ENCODE measurements around the gene MRTO4. TPM values are rescaled to one million over a fixed set of nuclear protein-coding genes. Genes with fewer than 3 reads are reported as not detected.

Gene MRTO4
- total RNA-seq, 1 experiment from 2014 or later, result 90.1 TPM

GRCh38 chr1:19220080-19220846, 31.3 kb upstream of the MRTO4 start:
- in situ Hi-C loops (cut with HindIII; ENCODE audit: low pct_unique_long_range_greater_than_20kb, low sequenced_read_pairs) (no loop called here), intact Hi-C loops (cut with micrococcal nuclease; ENCODE audit: unreplicated experiment) (no loop called here)
- no TSS peak for BruUV-seq (replicated peaks)
- ChIA-PET POLR2A (interaction anchor here (0.6 kb wide), 1 partner anchor 18 kb away, joined by 5 read pairs; no protein-coding TSS in a partner anchor), CTCF (no interaction called here)
- Histone ChIP-seq H3K27me3 (ENCODE audit: control insufficient read depth, insufficient read depth, low read length) (no peaks in the 10 kb centered on the region), H3K9me3 (ENCODE audit: control insufficient read depth, insufficient read depth, low read depth, low read length) (no peaks in the 10 kb centered on the region), H3K4me3 (ENCODE audit: low read depth in 2 of 2, low read length in 2 of 2) (no peak overlapping the region), H3K36me3 (ENCODE audit: control insufficient read depth, insufficient read depth, low read length) (peaks cover 22% of the 10 kb centered on the region), H3K4me1 (ENCODE audit: control insufficient read depth, insufficient read depth, low read length) (no peaks in the 10 kb centered on the region), H3K27ac (ENCODE audit: low read length) (no peak overlapping the region)
- TF ChIP-seq REST (IDR thresholded peaks at IDR 0.05; ENCODE audit: insufficient read depth in 1 of 2, low read depth in 2 of 2, low read length in 1 of 2), result no peak
- TF ChIP-seq, protein P1, sequence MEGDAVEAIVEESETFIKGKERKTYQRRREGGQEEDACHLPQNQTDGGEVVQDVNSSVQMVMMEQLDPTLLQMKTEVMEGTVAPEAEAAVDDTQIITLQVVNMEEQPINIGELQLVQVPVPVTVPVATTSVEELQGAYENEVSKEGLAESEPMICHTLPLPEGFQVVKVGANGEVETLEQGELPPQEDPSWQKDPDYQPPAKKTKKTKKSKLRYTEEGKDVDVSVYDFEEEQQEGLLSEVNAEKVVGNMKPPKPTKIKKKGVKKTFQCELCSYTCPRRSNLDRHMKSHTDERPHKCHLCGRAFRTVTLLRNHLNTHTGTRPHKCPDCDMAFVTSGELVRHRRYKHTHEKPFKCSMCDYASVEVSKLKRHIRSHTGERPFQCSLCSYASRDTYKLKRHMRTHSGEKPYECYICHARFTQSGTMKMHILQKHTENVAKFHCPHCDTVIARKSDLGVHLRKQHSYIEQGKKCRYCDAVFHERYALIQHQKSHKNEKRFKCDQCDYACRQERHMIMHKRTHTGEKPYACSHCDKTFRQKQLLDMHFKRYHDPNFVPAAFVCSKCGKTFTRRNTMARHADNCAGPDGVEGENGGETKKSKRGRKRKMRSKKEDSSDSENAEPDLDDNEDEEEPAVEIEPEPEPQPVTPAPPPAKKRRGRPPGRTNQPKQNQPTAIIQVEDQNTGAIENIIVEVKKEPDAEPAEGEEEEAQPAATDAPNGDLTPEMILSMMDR (IDR thresholded peaks at IDR 0.05), result no peak
- no peak for TF ChIP-seq POLR2AphosphoS5 (IDR thresholded peaks at IDR 0.05; ENCODE audit: low read depth, low read length)
- TF ChIP-seq SIN3A (IDR thresholded peaks at IDR 0.05; ENCODE audit: borderline replicate concordance, insufficient read depth, low read depth, low read length), result no peak
- no peak for TF ChIP-seq TCF7L2 (IDR thresholded peaks at IDR 0.05; ENCODE audit: low read depth, low read length)
- no peak for DNase-seq (ENCODE audit: low read depth, low spot score)
- no peak for ATAC-seq

DNA sequence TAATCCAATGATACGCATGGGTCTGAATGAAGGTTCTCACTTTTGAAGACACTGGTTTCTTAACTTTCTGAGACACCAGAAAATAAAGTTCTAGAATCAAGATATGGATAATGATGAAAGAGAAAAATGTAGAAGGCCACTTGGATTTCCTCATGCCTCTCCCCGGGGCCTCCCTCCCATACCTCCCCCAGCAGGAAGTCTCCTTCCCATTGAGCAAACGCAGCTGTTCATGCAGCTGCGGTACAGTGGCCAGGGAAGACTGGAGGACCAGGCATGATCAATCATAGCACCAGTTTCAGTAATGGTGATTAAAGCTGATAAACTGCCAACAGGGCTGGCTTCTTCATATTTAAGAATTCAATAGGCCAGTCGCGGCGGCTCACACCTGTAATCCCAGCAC, 30.6 kb upstream of the MRTO4 start:
- in situ Hi-C loops (cut with HindIII; ENCODE audit: low pct_unique_long_range_greater_than_20kb, low sequenced_read_pairs), result no loop called here
- DNase-seq (ENCODE audit: low read depth, low spot score), result no peak
- no peaks in the 10 kb centered on the region for H3K27me3 ChIP-seq (ENCODE audit: control insufficient read depth, insufficient read depth, low read length)
- TF ChIP-seq SIN3A (IDR thresholded peaks at IDR 0.05; ENCODE audit: borderline replicate concordance, insufficient read depth, low read depth, low read length), result no peak
- TF ChIP-seq, protein P1 (IDR thresholded peaks at IDR 0.05), result no peak
- TF ChIP-seq TCF7L2 (IDR thresholded peaks at IDR 0.05; ENCODE audit: low read depth, low read length), result no peak
- no peak for TF ChIP-seq REST (IDR thresholded peaks at IDR 0.05; ENCODE audit: insufficient read depth in 1 of 2, low read depth in 2 of 2, low read length in 1 of 2)
- no peak for TF ChIP-seq POLR2AphosphoS5 (IDR thresholded peaks at IDR 0.05; ENCODE audit: low read depth, low read length)
- POLR2A ChIA-PET, result no interaction called here
- CTCF ChIA-PET, result no interaction called here
- H3K27ac ChIP-seq (ENCODE audit: low read length), result no peak overlapping the region
- H3K36me3 ChIP-seq (ENCODE audit: control insufficient read depth, insufficient read depth, low read length), result peaks cover 22% of the 10 kb centered on the region
- no peak for ATAC-seq
- intact Hi-C loops (cut with micrococcal nuclease; ENCODE audit: unreplicated experiment), result no loop called here
- no peaks in the 10 kb centered on the region for H3K9me3 ChIP-seq (ENCODE audit: control insufficient read depth, insufficient read depth, low read depth, low read length)
- no peaks in the 10 kb centered on the region for H3K4me1 ChIP-seq (ENCODE audit: control insufficient read depth, insufficient read depth, low read length)
- no peak overlapping the region for H3K4me3 ChIP-seq (ENCODE audit: low read depth in 2 of 2, low read length in 2 of 2)
- BruUV-seq (replicated peaks), result no TSS peak
